H9 (cell line): ENCODE data around the gene TIMM13. TPM values are rescaled to one million over a fixed set of nuclear protein-coding genes. Genes with fewer than 3 reads are reported as not detected.

Source experiments
- DNase-seq: peaks from one replicate; pipeline ENCODE4 v3.0.0-alpha.2; 2017
- H2AFZ ChIP-seq: one replicate; pipeline ENCODE4 v1.6.1; 2013; ENCODE audit warnings: mild to moderate bottlenecking, low read length, control low read depth, moderate library complexity
- H2AK5ac ChIP-seq: 2 replicates; pipeline ENCODE4 v1.6.1; 2013; ENCODE audit warnings: low read length, control low read depth, mixed read lengths; ENCODE audit not compliant: insufficient read length
- H2BK120ac ChIP-seq: one replicate; pipeline ENCODE4 v1.6.1; 2013; ENCODE audit warnings: low read depth, mild to moderate bottlenecking, low read length, control low read depth, inconsistent platforms; ENCODE audit not compliant: poor library complexity, severe bottlenecking
- H2BK12ac ChIP-seq: 2 replicates; pipeline ENCODE4 v1.6.1; 2013; ENCODE audit warnings: low read length, control low read depth, mixed read lengths, low read depth; ENCODE audit not compliant: insufficient read length
- H2BK15ac ChIP-seq: 2 replicates; pipeline ENCODE4 v1.6.1; 2013; ENCODE audit warnings: low read depth, low read length, control low read depth
- H2BK20ac ChIP-seq: one replicate; pipeline ENCODE4 v1.6.1; 2013; ENCODE audit warnings: low read depth, mild to moderate bottlenecking, low read length, control low read depth, inconsistent platforms; ENCODE audit not compliant: poor library complexity, severe bottlenecking
- H2BK5ac ChIP-seq: 2 replicates; pipeline ENCODE4 v1.6.1; 2013; ENCODE audit warnings: low read length, control low read depth, mixed read lengths; ENCODE audit not compliant: insufficient read length
- H3K14ac ChIP-seq: 2 replicates; pipeline ENCODE4 v1.6.1; 2013; ENCODE audit warnings: low read length, control low read depth; ENCODE audit not compliant: insufficient read depth
- H3K18ac ChIP-seq: 2 replicates; pipeline ENCODE4 v1.6.1; 2013; ENCODE audit warnings: low read depth, mild to moderate bottlenecking, mixed read lengths, low read length, control low read depth; ENCODE audit not compliant: insufficient read length
- H3K23ac ChIP-seq: 2 replicates; pipeline ENCODE4 v1.6.1; 2013; ENCODE audit warnings: low read length, control low read depth, mixed read lengths, low read depth; ENCODE audit not compliant: insufficient read length
- H3K23me2 ChIP-seq: 2 replicates; pipeline ENCODE4 v1.6.1; 2013; ENCODE audit warnings: low read depth, mild to moderate bottlenecking, mixed read lengths, low read length, control low read depth; ENCODE audit not compliant: insufficient read length, poor library complexity, severe bottlenecking
- H3K27ac ChIP-seq: 2 replicates; pipeline ENCODE4 v1.5.1; 2013; ENCODE audit warnings: low read length, control low read depth, mixed read lengths, low read depth; ENCODE audit not compliant: insufficient read length
- H3K27me3 ChIP-seq: 2 replicates; pipeline ENCODE4 v1.6.1; 2013; ENCODE audit warnings: low read length, control low read depth, inconsistent platforms; ENCODE audit not compliant: insufficient read depth
- H3K4ac ChIP-seq: 2 replicates; pipeline ENCODE4 v1.6.1; 2013; ENCODE audit warnings: low read depth, mild to moderate bottlenecking, control low read depth, inconsistent platforms, low read length, moderate library complexity
- H3K4me1 ChIP-seq: 2 replicates; pipeline ENCODE4 v1.6.1; 2013; ENCODE audit warnings: low read length, control low read depth, inconsistent platforms; ENCODE audit not compliant: insufficient read depth
- H3K4me2 ChIP-seq: 2 replicates; pipeline ENCODE4 v1.6.1; 2013; ENCODE audit warnings: low read length, control low read depth, mixed read lengths; ENCODE audit not compliant: insufficient read length, insufficient read depth
- H3K56ac ChIP-seq: 2 replicates; pipeline ENCODE4 v1.6.1; 2013; ENCODE audit warnings: low read depth, mild to moderate bottlenecking, mixed read lengths, low read length, control low read depth; ENCODE audit not compliant: insufficient read length
- H3K79me1 ChIP-seq: 2 replicates; pipeline ENCODE4 v1.6.1; 2013; ENCODE audit warnings: low read depth, mild to moderate bottlenecking, moderate library complexity, low read length, control low read depth, inconsistent platforms; ENCODE audit not compliant: insufficient read depth, poor library complexity, severe bottlenecking
- H3K79me2 ChIP-seq: 2 replicates; pipeline ENCODE4 v1.6.1; 2013; ENCODE audit warnings: low read length, control low read depth, inconsistent platforms; ENCODE audit not compliant: insufficient read depth
- H3K9ac ChIP-seq: 2 replicates; pipeline ENCODE4 v1.6.1; 2013; ENCODE audit warnings: low read length, control low read depth, mixed read lengths; ENCODE audit not compliant: insufficient read length; ENCODE audit errors: extremely low read depth
- H3K9me3 ChIP-seq: one replicate; pipeline ENCODE4 v1.6.1; 2013; ENCODE audit warnings: low read depth, low read length, inconsistent platforms; ENCODE audit not compliant: control insufficient read depth
- H3T11ph ChIP-seq: one replicate; pipeline ENCODE4 v1.6.1; 2013; ENCODE audit warnings: mild to moderate bottlenecking, low read length, control low read depth, inconsistent platforms
- H4K20me1 ChIP-seq: one replicate; pipeline ENCODE4 v1.6.1; 2013; ENCODE audit not compliant: control insufficient read depth, insufficient read length, insufficient read depth
- H4K5ac ChIP-seq: 2 replicates; pipeline ENCODE4 v1.6.1; 2013; ENCODE audit warnings: low read depth, mild to moderate bottlenecking, mixed read lengths, low read length, control low read depth; ENCODE audit not compliant: insufficient read length
- H4K8ac ChIP-seq: replicated peaks from 2 replicates; pipeline ENCODE4 v1.6.1; 2013; ENCODE audit warnings: low read length, control low read depth, mixed read lengths, low read depth; ENCODE audit not compliant: insufficient read length
- H4K91ac ChIP-seq: 2 replicates; pipeline ENCODE4 v1.6.1; 2013; ENCODE audit warnings: low read depth, mild to moderate bottlenecking, moderate library complexity, mixed read lengths, low read length, control low read depth; ENCODE audit not compliant: insufficient read length
- H3K27ac Mint-ChIP-seq, 3 experiments: 2 replicates in 2 of 3; 3 replicates in 1 of 3; pipeline ENCODE4 v1.8.0; 2020 to 2021; ENCODE audit warnings: mixed read lengths in 3 of 3, mild to moderate bottlenecking in 1 of 3, moderate library complexity in 1 of 3
- H3K27me3 Mint-ChIP-seq: 2 replicates; pipeline ENCODE4 v1.8.0; 2021; ENCODE audit warnings: low read depth, mild to moderate bottlenecking, moderate library complexity, mixed read lengths
- H3K36me3 Mint-ChIP-seq, 3 experiments: 2 replicates in 2 of 3; 3 replicates in 1 of 3; pipeline ENCODE4 v1.8.0; 2020 to 2021; ENCODE audit warnings: low read depth in 3 of 3, mixed read lengths in 3 of 3; ENCODE audit not compliant: insufficient read depth in 1 of 3
- H3K4me1 Mint-ChIP-seq, 2 experiments: 2 replicates each; pipeline ENCODE4 v1.8.0; 2020; ENCODE audit warnings: mixed read lengths in 2 of 2
- H3K4me3 Mint-ChIP-seq, 2 experiments: 2 replicates in 1 of 2; 3 replicates in 1 of 2; pipeline ENCODE4 v1.8.0; 2020 to 2021; ENCODE audit warnings: mild to moderate bottlenecking in 2 of 2, mixed read lengths in 2 of 2, moderate library complexity in 1 of 2
- H3K9me3 Mint-ChIP-seq, 2 experiments: 2 replicates in 1 of 2; 3 replicates in 1 of 2; pipeline ENCODE4 v1.8.0; 2020; ENCODE audit warnings: mild to moderate bottlenecking in 2 of 2, mixed read lengths in 2 of 2, moderate library complexity in 1 of 2
- WGBS: extraction: QIAGEN DNeasy Blood & Tissue Kit; methylation state at CpG from one replicate; pipeline ENCODE4 v1.1.7; 2013; ENCODE audit warnings: missing lambda C conversion rate, low lambda C conversion rate, mixed read lengths; ENCODE audit not compliant: insufficient read length; ENCODE audit errors: extremely low coverage; 5-methylcytosine and 5-hydroxymethylcytosine counted together
- total RNA-seq: library from RNA; stranded (reverse); gene quantifications from 2 replicates; pipeline ENCODE4 v1.2.1, GENCODE V29; 2021
- TF ChIP-seq, protein P1 (sequence below): fragments of 200-600 bp; sonication (generic); conservative IDR thresholded peaks from 3 replicates; pipeline ENCODE4 v1.8.0; 2021; ENCODE audit warnings: antibody characterized with exemption, mild to moderate bottlenecking

The TIMM13 gene
- total RNA-seq, 1 experiment from 2014 or later, result 214 TPM

DNA sequence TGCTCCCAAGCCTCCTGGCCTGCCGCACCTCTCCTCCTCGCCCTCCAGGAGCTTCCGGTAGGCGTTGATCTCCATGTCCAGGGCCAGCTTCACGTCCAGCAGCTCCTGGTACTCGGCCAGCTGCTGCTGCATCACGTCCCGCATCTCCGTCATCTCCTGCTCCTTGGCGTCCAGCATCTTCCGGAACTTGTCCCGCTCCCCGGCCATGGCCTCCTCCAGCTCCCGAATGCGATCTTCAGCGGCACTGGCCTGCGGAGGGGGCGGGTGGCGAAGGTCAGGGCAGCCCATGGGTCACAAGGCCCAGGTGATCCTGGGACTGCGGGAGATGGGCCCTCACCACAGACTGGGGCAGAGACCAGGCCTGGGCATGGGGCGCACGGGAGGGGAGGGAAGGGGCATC lies 6.9 kb upstream of the TIMM13 start:
- H3K14ac ChIP-seq, result no peak overlapping the region
- no peaks in the 10 kb centered on the region for H4K20me1 ChIP-seq
- H3K18ac ChIP-seq, result no peak overlapping the region
- H3K56ac ChIP-seq, result no peak overlapping the region
- H3K4me2 ChIP-seq, result no peak overlapping the region
- H3K23ac ChIP-seq, result no peak overlapping the region
- no peak overlapping the region for H3K4ac ChIP-seq
- H2BK20ac ChIP-seq, result no peak overlapping the region
- Mint-ChIP-seq H3K36me3 (peaks cover 19 to 58% (median 55%) of the 10 kb centered on the region in 3 experiments; a peak in 6 of 7 replicates), H3K4me3 (no peak overlapping the region), H3K4me1 (peaks cover 2 to 5% of the 10 kb centered on the region in 2 experiments; a peak in 2 of 4 replicates), H3K27ac (no peak overlapping the region), H3K27me3 (peaks cover 1% of the 10 kb centered on the region; the same call in 1 of the 2 replicates), H3K9me3 (no peaks in the 10 kb centered on the region)
- H3K79me1 ChIP-seq, result no peaks in the 10 kb centered on the region
- H3K27me3 ChIP-seq, result no peaks in the 10 kb centered on the region
- H2AFZ ChIP-seq, result no peak overlapping the region
- H3K9ac ChIP-seq, result no peak overlapping the region
- no peak overlapping the region for H2BK120ac ChIP-seq
- no peak overlapping the region for H3T11ph ChIP-seq
- H2BK12ac ChIP-seq, result no peak overlapping the region
- H4K8ac ChIP-seq, result no peak overlapping the region
- no peaks in the 10 kb centered on the region for H3K9me3 ChIP-seq
- H2AK5ac ChIP-seq, result no peak overlapping the region
- H4K91ac ChIP-seq, result no peak overlapping the region
- no peak overlapping the region for H3K27ac ChIP-seq
- no peaks in the 10 kb centered on the region for H3K79me2 ChIP-seq
- H4K5ac ChIP-seq, result no peak overlapping the region
- no peaks in the 10 kb centered on the region for H3K23me2 ChIP-seq
- no peak overlapping the region for H2BK5ac ChIP-seq
- no CpG with 5 or more reads among the region's 22 CpGs for WGBS
- TF ChIP-seq, protein P1, sequence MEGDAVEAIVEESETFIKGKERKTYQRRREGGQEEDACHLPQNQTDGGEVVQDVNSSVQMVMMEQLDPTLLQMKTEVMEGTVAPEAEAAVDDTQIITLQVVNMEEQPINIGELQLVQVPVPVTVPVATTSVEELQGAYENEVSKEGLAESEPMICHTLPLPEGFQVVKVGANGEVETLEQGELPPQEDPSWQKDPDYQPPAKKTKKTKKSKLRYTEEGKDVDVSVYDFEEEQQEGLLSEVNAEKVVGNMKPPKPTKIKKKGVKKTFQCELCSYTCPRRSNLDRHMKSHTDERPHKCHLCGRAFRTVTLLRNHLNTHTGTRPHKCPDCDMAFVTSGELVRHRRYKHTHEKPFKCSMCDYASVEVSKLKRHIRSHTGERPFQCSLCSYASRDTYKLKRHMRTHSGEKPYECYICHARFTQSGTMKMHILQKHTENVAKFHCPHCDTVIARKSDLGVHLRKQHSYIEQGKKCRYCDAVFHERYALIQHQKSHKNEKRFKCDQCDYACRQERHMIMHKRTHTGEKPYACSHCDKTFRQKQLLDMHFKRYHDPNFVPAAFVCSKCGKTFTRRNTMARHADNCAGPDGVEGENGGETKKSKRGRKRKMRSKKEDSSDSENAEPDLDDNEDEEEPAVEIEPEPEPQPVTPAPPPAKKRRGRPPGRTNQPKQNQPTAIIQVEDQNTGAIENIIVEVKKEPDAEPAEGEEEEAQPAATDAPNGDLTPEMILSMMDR, result no peak
- no peak overlapping the region for H2BK15ac ChIP-seq
- no peak for DNase-seq
- H3K4me1 ChIP-seq, result no peaks in the 10 kb centered on the region
